Thoracic aorta endothelial cell (primary cell): ENCODE measurements around the gene ZNF667. TPM values are rescaled to one million over a fixed set of nuclear protein-coding genes. Genes with fewer than 3 reads are reported as not detected.

ENCODE experiments used
- total RNA-seq: library from RNA; depleted of rRNA; stranded (reverse); fragments of >200 nt; gene quantifications from 2 replicates; pipeline ENCODE4 v1.2.3, GENCODE V29; 2012

Gene ZNF667
- 3.4 and 4.1 TPM in 2 replicates for total RNA-seq

DNA sequence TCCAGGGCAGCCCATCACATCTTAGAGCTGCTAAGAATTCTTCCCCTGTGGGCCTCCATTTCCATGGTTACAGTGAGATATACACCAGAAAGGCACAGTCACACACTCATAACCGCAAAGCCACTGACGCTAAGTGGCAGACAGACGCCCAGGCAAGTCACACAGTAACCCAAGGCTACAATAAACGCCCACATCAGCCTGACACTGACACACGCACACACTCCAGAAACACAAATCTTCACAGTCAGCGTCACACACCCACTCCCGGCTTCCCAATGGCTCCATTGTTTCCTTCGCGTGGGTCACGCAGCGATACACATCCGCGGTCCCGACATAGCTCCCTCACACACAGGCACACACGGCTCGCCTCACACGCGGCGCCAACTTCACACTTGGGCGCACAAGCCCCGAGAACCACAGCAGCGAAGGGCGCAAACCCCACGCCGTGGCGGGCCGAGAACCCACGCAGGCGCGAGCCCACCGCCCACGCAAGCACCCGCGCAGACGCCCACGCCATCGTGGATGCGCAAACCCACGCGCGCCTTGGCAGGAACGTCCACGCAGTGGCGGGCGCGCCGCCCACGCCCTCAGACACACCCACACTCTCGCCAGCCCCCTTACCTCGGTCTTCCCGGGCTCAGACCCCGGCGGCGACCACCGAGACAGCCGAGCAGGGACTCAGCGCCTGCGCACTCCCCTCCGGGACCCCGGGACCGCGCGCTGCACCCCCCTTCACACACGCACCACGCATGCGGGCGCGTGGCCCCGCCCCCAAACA, at the start of gene ZNF667:
Gene ZNF667 (minus strand): TSS at position 695 of the 778 bp plus-strand sequence. CDS start 14,975 bp downstream, outside the sequence.

DNA sequence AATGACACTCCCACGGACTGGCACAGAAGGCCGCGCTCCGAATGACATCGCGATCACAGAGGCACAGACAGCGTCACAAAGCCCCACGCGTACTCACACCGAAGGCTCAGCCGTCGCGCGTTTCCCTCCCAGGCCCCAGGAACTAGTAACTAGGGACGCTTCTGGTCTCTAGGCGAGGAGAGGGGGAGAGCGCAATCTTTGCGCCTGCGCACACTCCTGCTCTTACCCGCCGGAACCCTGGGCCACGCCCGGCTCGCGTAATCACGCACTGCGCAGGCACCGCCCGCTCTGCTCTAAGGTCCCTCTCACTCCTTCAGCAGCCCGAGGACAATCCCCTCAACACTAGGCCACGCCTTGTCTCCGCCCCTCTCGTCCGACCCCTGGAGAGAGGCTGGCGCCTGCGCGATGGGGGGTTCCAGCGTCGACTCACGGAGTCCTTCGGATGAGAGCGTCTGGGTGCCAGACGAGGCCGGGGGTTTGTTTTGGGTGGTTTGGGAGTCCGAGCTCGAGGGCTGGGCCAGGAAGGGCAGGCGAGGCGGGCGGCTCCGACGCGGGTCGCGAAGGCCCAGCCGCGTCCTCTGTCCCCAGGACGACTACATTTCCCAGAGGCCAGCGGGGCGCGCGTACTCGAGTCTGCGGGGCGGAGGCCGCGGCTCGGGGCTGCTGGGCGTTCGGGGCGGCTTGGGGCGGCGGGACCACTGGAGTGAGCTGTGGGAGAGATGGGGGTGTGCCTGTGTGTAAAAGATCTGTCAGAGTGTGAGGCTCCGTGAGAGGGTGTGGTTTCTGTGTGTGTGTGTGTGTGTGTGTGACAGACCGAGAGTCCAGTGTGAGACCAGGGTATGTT, 30.5 kb upstream of the ZNF667 start, which contains the start of gene ZNF471:
Gene ZNF471 (plus strand): TSS at position 410 of the 844 bp plus-strand sequence. CDS start 3,717 bp downstream, outside the sequence.

DNA sequence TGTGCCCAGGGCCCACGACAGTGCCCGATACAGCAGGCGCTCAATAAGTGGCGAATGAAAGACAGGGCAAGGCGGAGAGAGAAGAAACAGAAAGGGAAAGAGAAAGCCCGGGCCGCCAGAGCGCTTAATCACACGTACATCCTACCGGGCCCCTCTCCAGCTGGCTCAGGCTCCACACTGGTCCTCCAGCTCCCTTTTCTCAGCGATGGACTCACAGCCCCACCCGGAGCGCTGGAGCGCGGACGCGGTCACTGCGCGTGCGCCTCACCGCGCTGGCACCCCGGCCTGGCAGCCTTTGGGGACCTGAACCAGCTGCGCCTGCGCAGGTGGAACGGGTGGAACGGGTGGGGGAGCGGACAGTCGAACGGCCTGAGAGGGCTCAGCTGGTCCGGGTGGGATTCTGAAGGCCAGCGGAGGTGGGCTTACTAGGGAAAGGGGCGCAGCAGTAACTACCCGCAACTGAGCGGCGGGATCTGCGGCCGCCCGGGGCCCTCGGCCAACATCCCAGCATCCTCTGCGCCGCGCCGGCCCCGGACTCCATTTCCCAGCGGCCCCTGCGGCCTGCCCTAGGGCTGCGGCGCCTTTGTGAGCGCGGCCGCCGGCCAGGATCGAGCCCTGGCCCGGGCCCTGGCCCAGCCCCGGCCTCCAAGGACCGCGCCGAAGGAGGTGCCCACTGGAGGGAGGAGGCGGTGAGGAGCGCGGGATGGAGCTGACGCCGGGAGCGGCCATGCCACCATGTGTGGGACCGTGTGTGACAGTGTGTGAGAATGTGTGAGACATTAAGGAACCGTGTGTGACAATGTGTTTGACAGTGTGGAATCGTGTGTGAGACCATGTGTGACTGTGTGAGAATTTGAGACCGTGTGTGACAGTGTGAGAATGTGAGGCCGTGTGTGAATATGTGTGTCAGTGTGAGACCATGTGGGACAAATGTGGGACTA, 73.1 kb downstream of the ZNF667 start, which contains the start of gene ZNF583:
Gene ZNF583 (plus strand): TSS at position 569 of the 941 bp plus-strand sequence. CDS start 2,783 bp downstream, outside the sequence.

DNA sequence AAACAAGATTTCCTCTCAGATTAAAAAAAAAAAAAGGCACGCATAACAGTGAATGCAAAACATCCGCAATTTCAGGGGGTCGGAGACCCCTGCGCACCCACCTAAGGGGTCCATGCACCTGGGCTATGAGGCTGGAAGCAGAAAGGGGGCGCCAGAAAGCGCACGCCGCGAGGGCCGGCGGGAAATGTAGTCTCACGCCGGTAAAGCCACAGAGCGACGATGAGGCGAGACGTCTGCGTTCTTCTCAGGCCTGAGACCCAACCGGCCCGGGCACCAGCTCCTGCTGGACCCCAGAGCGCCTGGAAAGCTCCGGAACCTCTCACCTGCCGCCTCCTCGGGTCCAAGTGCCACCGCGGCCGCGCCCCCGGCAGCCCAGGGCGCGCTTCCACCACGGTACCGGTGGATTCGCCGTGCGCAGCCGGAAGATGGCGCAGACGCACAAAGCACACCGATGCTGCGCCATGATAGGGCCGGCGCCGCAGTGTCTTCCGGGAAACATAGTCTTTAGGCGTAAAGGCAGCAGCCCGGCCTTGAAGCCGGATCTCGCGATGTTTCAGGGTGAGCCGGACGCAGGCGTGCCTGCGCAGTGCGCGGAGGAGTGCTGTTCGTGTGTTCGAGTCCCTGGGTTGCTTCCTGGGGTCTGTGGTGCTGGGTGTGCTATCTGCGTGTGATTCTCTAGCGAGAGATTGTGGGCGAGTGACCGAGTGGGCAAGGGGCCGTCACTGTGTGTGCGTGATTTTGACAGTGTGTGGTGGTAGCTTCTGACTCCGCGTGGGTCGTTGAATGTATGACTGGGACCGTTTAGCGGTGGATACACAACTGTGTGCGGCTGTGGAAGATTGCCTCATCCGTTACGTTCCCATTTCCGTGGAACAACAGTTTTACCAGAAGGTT, 83.8 kb downstream of the ZNF667 start, which contains the start of gene ZNF582:
Gene ZNF582 (minus strand): TSS at position 416 of the 894 bp plus-strand sequence. CDS start 1,782 bp downstream, outside the sequence.

Other genes starting within 250 kb of the ZNF667 start
- gene EDDM13, start 204.6 kb downstream of the ZNF667 start, total RNA-seq: 1.5 TPM in 1 of 2 replicates, not detected in the other
- gene ZSCAN5A, start 162.5 kb downstream of the ZNF667 start, total RNA-seq: 9.8 and 10.0 TPM in 2 replicates
- 1.0 and 2.3 TPM in 2 replicates for gene ZNF582, start 83.8 kb downstream of the ZNF667 start, total RNA-seq
- gene ZNF583, start 73.0 kb downstream of the ZNF667 start, total RNA-seq: 4.0 and 4.9 TPM in 2 replicates
- 2.1 and 2.7 TPM in 2 replicates for gene ZNF471, start 30.5 kb upstream of the ZNF667 start, total RNA-seq
- 8.3 and 9.2 TPM in 2 replicates for gene ZFP28, start 61.6 kb upstream of the ZNF667 start, total RNA-seq
- 3.5 and 3.7 TPM in 2 replicates for gene ZNF470, start 90.1 kb upstream of the ZNF667 start, total RNA-seq
- gene ZNF71, start 118.0 kb upstream of the ZNF667 start, total RNA-seq: 7.8 and 8.9 TPM in 2 replicates
- 0.14 TPM in 1 of 2 replicates, not detected in the other for gene SMIM17, start 165.8 kb upstream of the ZNF667 start, total RNA-seq
- 0.14 TPM in 1 of 2 replicates, not detected in the other for gene ZNF835, start 194.4 kb upstream of the ZNF667 start, total RNA-seq